Measurements from ENCODE around the gene CSRP2. TPM values are rescaled to one million over a fixed set of nuclear protein-coding genes. Genes with fewer than 3 reads are reported as not detected.

CSRP2 gene
- total and polyA plus RNA-seq, 8 donors, result 6.4 to 162 (median 32.7) TPM; not detected in 1

DNA sequence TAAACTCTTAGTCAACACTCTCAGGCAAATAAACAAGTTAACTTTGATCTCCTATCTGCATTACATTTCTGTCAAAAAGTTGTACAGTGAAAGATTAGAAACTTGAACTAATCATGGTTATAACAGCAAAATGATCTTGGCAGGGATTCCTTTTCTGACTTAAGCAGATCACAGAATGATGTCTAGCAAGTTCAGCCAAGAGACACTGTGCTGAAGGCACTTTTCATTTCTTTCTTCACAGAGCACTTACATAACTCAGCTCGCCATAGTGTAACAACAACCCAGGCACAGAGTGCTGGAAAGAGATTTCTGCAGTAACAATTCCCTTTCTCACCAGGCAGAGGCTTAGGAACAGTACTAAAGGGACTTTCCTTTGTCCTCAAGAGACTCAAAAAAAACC is 19.6 kb upstream of the CSRP2 start:
- Histone ChIP-seq H3K4me3 (no peak overlapping the region), H3K36me3 (no peaks in the 10 kb centered on the region), H3K4me1 (peaks cover 0 to 7% (median 0%) of the 10 kb centered on the region in 4 donors), H3K27me3 (no peaks in the 10 kb centered on the region), H3K27ac (no peak overlapping the region), H3K9me3 (peaks cover 0 to 8% (median 3%) of the 10 kb centered on the region in 4 donors)
- 50 to 93% (median 78%) methylated on average over 1 of the region's 1 CpG for WGBS, 5 donors
- intact Hi-C loops (cut with DNase I; ENCODE audit: low total_unique reads), result no loop called here
- TF ChIP-seq EP300 (IDR thresholded peaks at IDR 0.05), result no peak
- TF ChIP-seq POLR2A (IDR thresholded peaks at IDR 0.05), result no peak
- TF ChIP-seq, protein P1, sequence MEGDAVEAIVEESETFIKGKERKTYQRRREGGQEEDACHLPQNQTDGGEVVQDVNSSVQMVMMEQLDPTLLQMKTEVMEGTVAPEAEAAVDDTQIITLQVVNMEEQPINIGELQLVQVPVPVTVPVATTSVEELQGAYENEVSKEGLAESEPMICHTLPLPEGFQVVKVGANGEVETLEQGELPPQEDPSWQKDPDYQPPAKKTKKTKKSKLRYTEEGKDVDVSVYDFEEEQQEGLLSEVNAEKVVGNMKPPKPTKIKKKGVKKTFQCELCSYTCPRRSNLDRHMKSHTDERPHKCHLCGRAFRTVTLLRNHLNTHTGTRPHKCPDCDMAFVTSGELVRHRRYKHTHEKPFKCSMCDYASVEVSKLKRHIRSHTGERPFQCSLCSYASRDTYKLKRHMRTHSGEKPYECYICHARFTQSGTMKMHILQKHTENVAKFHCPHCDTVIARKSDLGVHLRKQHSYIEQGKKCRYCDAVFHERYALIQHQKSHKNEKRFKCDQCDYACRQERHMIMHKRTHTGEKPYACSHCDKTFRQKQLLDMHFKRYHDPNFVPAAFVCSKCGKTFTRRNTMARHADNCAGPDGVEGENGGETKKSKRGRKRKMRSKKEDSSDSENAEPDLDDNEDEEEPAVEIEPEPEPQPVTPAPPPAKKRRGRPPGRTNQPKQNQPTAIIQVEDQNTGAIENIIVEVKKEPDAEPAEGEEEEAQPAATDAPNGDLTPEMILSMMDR (IDR thresholded peaks at IDR 0.05), result no peak
- TF ChIP-seq POLR2AphosphoS5 (IDR thresholded peaks at IDR 0.05), result no peak
- DNase-seq, result peak in 1 of 2 donors; percentile 78

DNA sequence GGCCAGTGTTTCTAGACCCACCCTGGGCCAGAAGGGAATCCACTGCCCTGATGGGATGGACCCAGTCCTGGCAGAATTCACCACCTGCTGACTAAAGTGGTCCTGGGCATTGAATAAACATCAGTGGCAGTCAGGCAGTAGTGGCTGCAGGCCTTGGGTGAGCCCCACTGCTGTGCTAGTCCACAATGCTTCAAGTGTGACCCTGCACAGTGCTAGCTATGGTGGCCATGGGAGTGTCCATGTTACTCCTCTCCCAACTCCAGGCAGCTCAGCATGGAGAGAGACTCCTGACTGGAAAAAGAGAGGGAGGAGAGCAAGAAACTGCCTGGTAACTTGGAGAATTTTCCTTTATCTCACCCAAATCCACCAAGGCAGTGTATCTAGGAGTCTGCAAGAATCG is 17.5 kb upstream of the CSRP2 start:
- 85 to 100% (median 96%) methylated on average over 1 of the region's 1 CpG for WGBS, 5 donors
- H3K27ac ChIP-seq, result no peak overlapping the region
- H3K27me3 ChIP-seq, result no peaks in the 10 kb centered on the region
- intact Hi-C loops (cut with DNase I; ENCODE audit: low total_unique reads), result no loop called here
- peaks cover 0 to 8% (median 3%) of the 10 kb centered on the region in 4 donors for H3K9me3 ChIP-seq
- no peak overlapping the region for H3K4me3 ChIP-seq
- no peaks in the 10 kb centered on the region for H3K36me3 ChIP-seq
- no peak for DNase-seq
- TF ChIP-seq POLR2AphosphoS5 (IDR thresholded peaks at IDR 0.05) (no peak), EP300 (IDR thresholded peaks at IDR 0.05) (no peak), POLR2A (IDR thresholded peaks at IDR 0.05) (no peak)
- TF ChIP-seq, protein P1 (IDR thresholded peaks at IDR 0.05), result no peak
- peaks cover 0 to 7% (median 0%) of the 10 kb centered on the region in 4 donors for H3K4me1 ChIP-seq

DNA sequence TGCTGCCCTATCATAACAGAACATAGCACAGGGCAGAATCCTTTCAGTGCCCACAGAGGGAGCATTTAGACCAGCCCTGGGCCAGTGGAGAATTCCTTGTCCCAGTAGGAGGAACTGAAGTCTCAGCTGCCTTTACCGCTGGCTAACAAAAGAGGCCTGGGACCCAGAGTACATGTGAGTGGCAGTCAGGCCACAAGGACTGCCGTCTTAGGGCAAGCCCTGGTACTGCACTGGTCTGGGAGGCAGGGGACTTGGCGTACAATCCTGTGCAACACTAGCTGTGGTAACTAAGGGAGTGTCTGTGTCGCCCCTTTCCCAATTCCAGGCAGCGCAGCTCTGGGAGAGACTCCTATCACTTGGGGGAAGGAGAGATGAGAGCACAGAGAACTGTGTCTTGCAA is 17.0 kb upstream of the CSRP2 start:
- TF ChIP-seq EP300 (IDR thresholded peaks at IDR 0.05) (no peak), POLR2A (IDR thresholded peaks at IDR 0.05) (no peak), POLR2AphosphoS5 (IDR thresholded peaks at IDR 0.05) (no peak)
- TF ChIP-seq, protein P1 (IDR thresholded peaks at IDR 0.05), result no peak
- Histone ChIP-seq H3K36me3 (no peaks in the 10 kb centered on the region), H3K27me3 (no peaks in the 10 kb centered on the region), H3K9me3 (peaks cover 0 to 8% (median 3%) of the 10 kb centered on the region in 4 donors), H3K4me3 (no peak overlapping the region), H3K4me1 (peaks cover 0 to 7% (median 0%) of the 10 kb centered on the region in 4 donors), H3K27ac (no peak overlapping the region)
- no peak for DNase-seq
- WGBS, 5 donors, result 90 to 98% (median 95%) methylated on average over 4 to 5 of the region's 5 CpGs
- intact Hi-C loops (cut with DNase I; ENCODE audit: low total_unique reads), result no loop called here

DNA sequence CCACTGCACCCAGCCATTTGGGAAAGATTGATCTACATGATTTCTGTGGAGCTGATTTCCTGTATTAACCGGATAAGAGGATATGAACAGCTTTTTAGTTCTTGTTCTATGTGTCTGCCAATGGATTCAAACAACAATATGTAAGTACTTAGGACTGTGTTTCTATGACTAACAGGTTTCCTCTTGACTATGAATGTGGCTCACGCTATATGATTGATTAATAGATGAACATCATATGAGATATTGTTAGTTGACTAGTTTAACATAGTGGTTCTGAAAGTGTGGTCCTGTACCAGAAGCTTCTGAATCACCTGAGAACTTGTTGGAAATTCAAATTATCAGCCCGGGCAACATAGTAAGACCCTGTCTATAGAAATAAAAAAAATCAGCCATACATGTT is 12.8 kb upstream of the CSRP2 start:
- H3K27me3 ChIP-seq, result no peaks in the 10 kb centered on the region
- H3K4me3 ChIP-seq, result no peak overlapping the region
- DNase-seq, result no peak
- no peaks in the 10 kb centered on the region for H3K4me1 ChIP-seq
- H3K36me3 ChIP-seq, result no peaks in the 10 kb centered on the region
- WGBS, 5 donors, result 87 to 94% (median 93%) methylated on average over 3 of the region's 3 CpGs
- peaks cover 0 to 8% (median 3%) of the 10 kb centered on the region in 4 donors for H3K9me3 ChIP-seq
- H3K27ac ChIP-seq, result no peak overlapping the region
- intact Hi-C loops (cut with DNase I; ENCODE audit: low total_unique reads), result no loop called here
- no peak for TF ChIP-seq POLR2A (IDR thresholded peaks at IDR 0.05)
- no peak for TF ChIP-seq POLR2AphosphoS5 (IDR thresholded peaks at IDR 0.05)

Data from stomach (tissue), 9 donors.